ENCODE data around the gene PLEKHG5. TPM values are rescaled to one million over a fixed set of nuclear protein-coding genes. Genes with fewer than 3 reads are reported as not detected.

PLEKHG5 gene, protein sequence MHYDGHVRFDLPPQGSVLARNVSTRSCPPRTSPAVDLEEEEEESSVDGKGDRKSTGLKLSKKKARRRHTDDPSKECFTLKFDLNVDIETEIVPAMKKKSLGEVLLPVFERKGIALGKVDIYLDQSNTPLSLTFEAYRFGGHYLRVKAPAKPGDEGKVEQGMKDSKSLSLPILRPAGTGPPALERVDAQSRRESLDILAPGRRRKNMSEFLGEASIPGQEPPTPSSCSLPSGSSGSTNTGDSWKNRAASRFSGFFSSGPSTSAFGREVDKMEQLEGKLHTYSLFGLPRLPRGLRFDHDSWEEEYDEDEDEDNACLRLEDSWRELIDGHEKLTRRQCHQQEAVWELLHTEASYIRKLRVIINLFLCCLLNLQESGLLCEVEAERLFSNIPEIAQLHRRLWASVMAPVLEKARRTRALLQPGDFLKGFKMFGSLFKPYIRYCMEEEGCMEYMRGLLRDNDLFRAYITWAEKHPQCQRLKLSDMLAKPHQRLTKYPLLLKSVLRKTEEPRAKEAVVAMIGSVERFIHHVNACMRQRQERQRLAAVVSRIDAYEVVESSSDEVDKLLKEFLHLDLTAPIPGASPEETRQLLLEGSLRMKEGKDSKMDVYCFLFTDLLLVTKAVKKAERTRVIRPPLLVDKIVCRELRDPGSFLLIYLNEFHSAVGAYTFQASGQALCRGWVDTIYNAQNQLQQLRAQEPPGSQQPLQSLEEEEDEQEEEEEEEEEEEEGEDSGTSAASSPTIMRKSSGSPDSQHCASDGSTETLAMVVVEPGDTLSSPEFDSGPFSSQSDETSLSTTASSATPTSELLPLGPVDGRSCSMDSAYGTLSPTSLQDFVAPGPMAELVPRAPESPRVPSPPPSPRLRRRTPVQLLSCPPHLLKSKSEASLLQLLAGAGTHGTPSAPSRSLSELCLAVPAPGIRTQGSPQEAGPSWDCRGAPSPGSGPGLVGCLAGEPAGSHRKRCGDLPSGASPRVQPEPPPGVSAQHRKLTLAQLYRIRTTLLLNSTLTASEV
- total RNA-seq, result 10 to 100 TPM; 14.1 to 22.3 TPM
- long read RNA-seq, partial matches to known transcripts, result 5 of 8 reads
- long read RNA-seq, other reads (novel, unspliced or antisense), result 3 of 8 reads

DNA sequence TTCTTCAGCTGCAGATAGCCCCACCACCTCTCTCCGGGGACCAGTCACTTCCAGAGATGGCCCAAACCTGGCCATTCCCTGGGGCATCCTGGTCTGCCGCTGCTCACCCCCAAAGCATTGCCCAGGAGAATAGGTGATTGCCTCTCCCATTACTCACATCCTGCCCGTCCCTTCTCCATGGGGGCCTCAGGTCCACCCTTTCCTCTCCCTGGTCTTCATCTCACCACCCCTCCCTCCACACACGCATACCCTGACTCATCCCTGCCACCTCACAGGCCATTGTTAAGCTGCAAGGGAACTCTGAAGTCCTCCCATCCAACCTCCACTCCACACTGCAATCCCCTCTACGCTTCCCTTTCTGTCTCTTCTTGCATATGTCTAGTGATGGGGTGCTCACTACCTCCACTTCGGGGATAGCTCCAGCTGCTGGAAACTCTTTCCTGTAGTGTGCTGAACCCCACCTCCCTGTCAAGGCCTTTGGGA lies at the start of gene PLEKHG5:
Gene PLEKHG5 (minus strand): TSS at position 188 of the 483 bp plus-strand sequence. CDS start 14,096 bp downstream, outside the sequence.
- DNase-seq (no peak), ATAC-seq (no peak)
- intact Hi-C loops (cut with DNase I, micrococcal nuclease), result no loop called here

DNA sequence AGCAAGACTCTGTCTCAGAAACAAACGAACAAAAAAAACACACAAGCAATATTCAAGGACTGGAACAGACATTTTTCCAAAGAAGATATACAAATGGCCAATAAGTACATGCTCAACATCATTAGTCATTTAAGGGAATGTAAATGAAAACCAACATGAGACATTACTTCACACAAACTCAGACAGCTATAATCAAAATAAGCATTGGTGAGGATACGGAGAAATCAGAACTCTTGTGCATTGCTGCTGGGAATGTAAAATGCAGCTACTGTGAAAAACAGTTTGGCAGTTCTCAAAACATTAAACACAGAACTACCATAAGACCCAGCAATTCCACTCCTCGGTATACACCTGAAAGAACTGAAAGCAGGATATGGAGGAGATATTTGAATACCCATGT lies 47.5 kb upstream of the PLEKHG5 start:
- no peak for DNase-seq
- no peak for ATAC-seq
- intact Hi-C loops (cut with DNase I, micrococcal nuclease), result no loop called here

DNA sequence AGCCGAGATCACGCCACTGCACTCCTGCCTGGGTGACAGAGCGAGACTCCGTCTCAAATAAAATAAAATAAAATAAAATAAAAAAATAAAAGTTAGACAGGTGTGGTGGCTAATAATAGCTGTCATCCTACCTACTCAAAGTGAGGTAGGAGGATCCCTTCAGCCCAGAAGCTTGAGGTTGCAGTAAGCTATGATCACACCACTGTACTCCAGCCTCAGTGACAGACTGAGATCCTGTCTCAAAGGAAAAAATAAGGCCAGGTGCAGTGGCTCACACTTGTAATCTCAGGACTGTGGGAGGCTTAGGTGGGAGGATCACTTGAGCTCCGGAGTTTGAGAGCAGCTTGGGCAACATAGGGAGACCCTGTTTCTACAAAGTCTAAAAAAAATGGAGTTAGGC lies 44.8 kb upstream of the PLEKHG5 start:
- intact Hi-C loops (cut with DNase I, micrococcal nuclease), result no loop called here
- DNase-seq (no peak), ATAC-seq (no peak)

DNA sequence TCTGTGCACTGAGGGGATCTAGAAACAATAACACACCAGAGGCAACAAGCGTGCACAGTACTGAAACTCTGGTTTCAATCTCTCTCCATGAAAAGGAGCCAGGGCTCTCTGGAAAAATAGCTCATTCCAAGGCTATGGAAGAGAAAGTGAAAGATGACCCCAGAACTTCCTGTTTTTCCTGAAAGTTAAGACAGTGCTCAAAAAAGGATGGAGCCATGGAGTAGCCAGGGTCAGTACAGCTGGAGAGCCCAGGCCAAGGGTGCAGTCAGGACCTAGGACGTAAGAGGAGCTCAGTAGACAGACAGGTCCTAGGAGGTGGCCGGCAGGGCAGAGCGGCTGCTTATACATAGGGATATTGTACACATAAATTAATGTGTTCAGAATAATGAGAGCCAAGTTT lies 43.7 kb upstream of the PLEKHG5 start:
- DNase-seq (no peak), ATAC-seq (no peak)
- intact Hi-C loops (cut with DNase I, micrococcal nuclease), result no loop called here

DNA sequence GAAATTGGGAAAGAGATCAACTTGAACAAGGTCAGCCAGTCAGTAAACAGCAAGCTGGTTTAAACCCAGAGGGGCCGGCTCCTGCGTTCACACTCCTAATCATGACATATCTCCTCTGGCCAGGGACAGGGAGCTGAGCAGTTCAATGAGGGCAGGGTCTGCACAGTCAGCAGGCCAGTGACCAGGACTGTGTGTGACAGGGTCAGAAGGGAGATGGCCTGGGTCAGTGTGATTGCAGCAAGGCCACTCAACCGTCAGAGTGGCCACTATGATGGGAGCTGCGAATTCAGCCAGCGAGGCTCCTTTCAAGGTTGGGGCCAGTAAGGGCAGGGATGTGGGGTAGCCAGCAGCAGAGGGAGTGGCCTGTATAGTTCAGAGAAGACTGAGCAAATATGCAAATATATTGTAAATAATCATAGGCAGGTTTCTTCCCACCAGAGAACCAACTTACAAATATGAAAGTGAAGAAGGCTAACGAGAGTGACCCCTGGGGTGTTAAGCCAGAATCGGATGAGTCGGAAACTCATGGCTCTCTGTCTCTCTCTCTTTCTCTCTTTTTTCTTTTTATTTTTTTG lies 42.9 kb upstream of the PLEKHG5 start:
- ATAC-seq (no peak), DNase-seq (no peak)
- intact Hi-C loops (cut with DNase I, micrococcal nuclease), result no loop called here

DNA sequence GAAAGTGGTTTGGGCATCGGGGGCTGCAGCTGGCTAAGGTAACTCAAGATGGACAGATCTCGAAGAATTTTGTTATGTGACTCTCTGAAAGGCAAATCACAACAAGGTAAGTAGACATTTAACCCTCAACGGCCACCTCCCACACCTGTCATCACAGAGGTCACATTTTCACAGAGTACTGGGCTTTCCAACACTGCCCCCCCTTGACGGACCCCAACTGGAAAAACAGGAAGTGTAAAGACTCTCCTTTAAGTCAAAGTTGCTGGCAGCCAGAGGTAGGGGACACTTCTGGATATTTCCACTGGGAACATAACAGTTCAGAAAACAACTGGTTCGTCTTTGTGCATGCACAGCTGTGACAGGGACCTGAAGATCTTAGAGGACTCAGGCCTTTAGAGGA lies 40.5 kb upstream of the PLEKHG5 start:
- ATAC-seq (no peak), DNase-seq (no peak)
- intact Hi-C loops (cut with DNase I, micrococcal nuclease), result no loop called here

DNA sequence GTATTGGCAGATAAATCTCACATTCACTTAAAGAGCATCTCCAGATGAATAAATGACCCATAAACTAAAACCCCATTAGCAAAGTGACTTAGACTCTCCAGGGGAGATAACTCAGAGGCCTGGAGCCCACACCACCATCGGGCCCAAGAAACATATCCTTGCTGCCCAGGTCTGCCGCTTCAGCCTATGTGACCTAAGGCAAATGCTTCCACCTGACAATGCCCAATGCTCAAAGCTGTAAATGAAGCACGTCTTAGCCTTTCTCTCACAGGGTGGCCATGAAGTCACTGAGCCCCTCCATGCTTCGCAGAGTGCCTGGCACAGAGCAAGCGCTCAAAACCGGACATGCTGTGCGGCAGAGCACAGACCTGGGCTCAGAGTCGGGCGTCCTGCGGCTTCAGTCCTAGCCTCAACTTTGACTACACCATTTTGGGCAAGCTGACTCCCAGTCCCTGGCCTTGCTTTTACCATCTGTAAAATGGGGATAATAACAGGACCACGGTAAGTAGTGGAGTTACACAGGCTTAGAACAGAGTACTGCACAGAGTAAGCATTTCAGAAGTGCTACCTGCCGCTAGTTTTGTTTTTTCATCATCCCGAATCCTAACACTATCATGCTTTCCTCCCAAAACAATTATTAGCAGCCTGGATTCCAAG lies 39.2 kb upstream of the PLEKHG5 start:
- intact Hi-C loops (cut with DNase I, micrococcal nuclease), result no loop called here
- no peak for ATAC-seq

DNA sequence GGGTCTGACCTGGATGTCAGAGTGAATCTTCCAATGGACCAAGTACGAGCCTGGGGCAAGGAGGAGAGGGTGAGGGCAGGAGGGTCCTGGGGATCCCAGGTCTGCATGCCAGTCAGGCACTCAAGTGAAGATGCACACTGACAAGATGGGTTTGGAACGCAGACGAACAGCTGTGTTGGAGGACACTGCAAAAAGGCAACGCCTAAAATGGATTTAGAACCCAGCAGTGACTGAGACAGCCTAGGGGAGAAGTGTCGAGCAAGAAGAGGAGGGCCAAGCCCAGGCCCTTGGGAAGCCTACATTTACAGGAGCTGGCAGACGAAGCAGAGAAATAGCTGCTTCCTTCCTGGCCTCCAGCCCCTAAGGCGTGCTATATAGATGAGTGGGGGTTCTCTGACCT lies 37.0 kb upstream of the PLEKHG5 start:
- intact Hi-C loops (cut with DNase I, micrococcal nuclease), result no loop called here
- no peak for ATAC-seq
- no peak for DNase-seq

More for the DNA sequence above, 39.2 kb upstream of the PLEKHG5 start:
- DNase-seq, result no peak

DNA sequence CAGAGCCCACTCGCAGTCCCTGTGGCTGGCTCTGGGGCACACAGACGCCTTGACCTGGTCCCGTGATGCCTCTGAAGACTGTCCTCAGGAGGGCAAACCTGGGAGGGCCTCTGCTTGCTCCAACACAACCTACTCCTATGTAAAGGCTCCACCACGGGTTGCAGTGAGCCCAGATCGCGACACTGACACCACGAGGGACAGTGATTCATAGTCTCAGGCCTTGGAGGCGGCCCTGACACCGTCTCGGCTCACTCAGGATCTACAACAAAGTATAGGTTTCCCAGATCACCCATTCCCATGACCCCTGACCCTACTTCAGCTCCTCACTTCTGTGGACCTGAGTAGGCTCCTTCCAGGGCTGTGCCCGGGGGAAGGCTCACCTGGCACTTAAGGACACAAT lies 34.8 kb upstream of the PLEKHG5 start:
- ATAC-seq, result no peak
- DNase-seq, result no peak
- intact Hi-C loops (cut with DNase I, micrococcal nuclease), result no loop called here

DNA sequence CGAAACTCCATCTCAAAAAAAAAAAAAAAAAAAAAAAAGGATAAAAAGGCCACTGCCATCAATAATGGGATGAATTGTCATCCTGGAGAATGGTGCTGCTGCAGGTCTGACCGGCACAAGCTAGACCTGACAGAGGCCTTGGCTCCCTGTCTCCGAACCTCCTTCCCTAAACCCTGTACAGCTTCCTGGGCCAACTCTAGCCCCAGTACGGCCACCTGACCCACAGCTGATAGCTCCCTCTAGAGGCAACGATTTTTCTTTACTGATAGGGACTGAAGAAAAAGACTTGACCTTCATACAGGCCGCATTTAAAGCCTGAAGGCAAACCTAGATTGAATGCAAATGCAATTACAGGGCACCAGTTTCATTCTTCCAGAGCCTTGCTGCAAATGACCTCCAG lies 32.1 kb upstream of the PLEKHG5 start:
- intact Hi-C loops (cut with DNase I, micrococcal nuclease), result no loop called here
- ATAC-seq (peak; percentile 89), DNase-seq (no peak)

DNA sequence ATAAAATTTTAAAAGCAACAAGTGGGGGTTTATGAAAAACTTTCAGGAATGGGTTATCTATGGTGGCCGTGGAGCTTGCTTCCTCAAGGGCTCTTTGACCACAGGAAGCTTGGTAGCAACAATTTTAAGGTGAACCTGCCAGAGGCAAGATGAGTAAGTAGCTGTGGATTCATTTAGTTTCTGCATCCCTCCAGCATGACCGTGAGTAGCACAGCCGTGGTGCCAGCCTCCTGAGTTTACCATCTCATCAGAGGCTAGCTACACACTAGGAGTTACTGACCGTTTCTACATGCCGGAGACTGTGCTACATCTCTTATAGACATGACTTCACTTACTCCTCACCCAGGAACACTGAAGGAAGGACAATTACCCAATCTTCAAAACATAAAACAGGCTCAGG lies 30.1 kb upstream of the PLEKHG5 start:
- DNase-seq (no peak), ATAC-seq (no peak)
- intact Hi-C loops (cut with DNase I, micrococcal nuclease), result no loop called here

DNA sequence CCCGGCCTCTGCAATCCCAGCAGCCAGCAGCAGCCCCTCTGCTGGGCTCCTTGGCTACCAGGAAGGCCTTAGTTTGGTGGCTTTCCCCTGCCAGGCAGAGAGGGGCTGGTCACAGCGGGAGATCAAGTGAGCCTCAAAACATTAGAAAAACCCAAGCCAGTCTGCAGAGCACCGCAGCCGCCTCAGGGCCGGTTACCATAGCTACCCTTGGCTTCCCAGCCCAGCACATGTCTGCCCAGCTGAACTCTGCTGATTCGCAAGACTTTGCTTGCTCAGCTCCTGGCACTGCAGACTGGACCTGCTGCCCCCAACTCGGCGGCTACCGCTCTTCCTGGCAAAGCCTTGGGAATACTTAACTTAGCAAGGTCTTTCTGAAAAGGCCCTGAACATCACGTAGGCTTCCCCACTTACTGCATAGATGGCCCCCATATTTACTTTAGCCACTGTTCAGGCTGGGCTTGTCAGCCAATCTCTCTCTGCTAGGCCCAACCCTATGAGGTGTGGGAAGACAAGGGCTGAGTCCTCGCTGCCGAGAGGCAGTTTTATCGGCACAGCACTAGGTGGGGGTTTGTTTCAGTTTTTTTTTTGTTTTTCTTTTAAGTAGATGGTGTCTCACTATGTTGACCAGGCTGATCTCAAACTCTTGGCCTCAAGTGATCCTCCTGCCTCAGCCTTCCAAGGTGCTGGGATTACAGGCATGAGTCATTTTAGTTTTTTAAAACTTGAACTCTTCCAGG lies 28.6 kb upstream of the PLEKHG5 start:
- intact Hi-C loops (cut with DNase I, micrococcal nuclease), result no loop called here
- ATAC-seq, result no peak
- DNase-seq, result no peak

DNA sequence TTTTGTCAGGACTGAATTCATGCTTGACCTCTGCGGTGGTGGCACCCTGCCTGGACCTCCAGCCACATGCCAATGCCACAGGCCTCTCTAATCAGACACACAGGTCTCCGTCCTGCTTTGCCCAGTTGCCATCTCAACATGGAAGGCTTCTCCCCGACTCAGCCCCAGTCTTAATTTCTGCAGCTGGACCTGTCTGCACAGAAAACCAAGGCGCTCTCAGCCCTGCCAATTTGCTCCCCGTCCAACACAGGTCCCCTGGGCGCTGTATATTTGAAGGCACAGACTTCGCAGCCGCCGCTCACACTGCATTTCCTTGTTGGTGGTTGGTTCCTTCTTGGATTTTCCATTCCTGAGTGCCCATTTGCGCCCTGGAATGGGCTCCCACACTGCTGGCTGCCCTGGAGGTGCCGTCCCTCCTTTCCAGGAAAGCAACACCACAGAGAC lies 28.0 kb upstream of the PLEKHG5 start:
- no peak for ATAC-seq
- DNase-seq, result no peak
- intact Hi-C loops (cut with DNase I, micrococcal nuclease), result no loop called here

DNA sequence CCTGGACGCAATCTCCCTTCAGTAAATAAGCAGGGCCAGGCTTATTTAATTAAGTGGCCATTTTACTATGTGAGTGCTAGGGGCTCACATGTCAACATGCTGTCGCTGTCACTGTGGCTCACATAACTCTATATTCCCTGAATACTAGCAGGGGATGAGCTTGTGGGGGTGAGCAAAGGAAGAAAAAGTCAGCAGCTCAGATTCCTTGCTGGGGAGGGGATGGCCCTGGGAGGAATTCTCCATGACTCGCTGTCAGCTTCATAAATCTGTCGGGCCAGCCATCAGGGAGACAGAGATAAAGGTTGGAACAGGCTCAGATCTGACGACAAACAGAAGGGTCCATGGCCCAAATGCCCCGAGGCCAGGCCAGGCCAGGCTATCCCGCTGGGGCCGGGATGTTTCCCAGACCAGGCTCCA lies 26.0 kb upstream of the PLEKHG5 start:
- intact Hi-C loops (cut with DNase I, micrococcal nuclease), result no loop called here
- no peak for DNase-seq
- ATAC-seq, result no peak

DNA sequence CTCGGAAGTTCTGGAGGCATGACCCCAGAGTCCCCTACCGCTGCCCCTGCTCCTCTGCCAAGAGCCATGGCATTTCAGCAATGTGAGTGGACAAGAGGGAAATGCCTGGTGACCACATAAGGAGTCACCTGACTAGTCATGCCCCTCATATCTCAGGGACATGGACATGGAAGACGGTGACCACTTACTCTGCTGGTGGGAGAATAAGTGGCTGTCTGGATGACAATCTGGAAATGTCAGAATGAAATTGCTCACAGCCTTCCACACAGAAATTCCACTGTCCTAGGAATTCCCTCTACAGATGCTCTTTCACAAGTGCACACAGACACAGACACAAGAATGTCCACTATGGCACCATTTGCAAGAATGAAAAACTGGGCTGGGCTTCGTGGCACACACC lies 24.3 kb upstream of the PLEKHG5 start:
- ATAC-seq (no peak), DNase-seq (no peak)
- intact Hi-C loops (cut with DNase I, micrococcal nuclease), result no loop called here

DNA sequence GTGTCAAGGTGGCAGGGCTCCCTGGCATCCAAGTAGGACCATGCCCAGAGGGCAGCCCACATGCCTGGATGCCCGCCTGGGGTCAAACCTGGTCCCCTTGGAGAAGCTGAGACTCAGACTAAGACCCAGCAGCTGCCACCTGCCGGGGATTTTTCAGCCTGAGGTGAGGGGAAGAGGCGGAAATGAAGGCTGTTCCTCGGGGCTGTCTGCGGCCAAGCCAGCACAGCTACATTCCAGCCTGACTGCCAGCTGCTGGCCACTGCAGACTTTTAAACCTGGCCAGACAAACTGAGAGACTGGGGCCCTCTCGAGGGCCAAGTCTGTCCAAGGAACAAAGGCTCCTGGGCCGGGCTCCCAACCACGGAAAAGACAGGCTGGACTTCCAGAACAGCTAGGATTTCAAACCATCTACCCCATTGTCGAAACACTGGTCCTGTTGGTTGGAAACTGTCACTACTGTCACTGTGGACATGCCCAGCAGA lies 21.9 kb upstream of the PLEKHG5 start:
- ATAC-seq, result no peak
- DNase-seq, result no peak
- intact Hi-C loops (cut with DNase I, micrococcal nuclease), result no loop called here

DNA sequence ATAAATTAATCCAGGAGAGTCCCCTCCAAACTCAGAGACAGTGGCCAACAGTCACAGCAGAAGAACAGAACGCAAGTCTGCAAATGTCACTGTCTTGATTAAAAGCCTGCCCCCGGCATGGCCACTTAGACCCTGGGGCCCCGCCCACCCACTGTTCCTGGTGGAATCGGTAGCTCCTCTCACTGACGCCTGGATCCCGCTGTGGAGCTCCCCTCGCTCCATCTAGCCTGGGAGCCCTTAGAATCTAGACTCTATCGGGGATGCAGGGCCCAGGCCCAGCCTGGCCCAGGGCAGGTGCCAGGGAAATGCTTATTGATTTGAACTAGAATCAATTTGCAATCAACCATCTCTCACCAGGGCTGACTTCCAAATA lies 21.4 kb upstream of the PLEKHG5 start:
- DNase-seq, result no peak
- intact Hi-C loops (cut with DNase I, micrococcal nuclease), result no loop called here

More for the DNA sequence above, 21.4 kb upstream of the PLEKHG5 start:
- no peak for ATAC-seq
